Activated CD4-positive, alpha-beta T cell treated with anti-CD3 and anti-CD28 coated beads, Interleukin-2, amount 50 U/mL, for 16 hours (primary cell): ENCODE data around the gene DYSF.

Experiments used
- DNase-seq: peaks from one replicate; pipeline ENCODE4 v3.0.0-alpha.2; 2020

Gene DYSF

GRCh38 chr2:71606244-71606643 lies 152.9 kb downstream of the DYSF start:
- no peak for DNase-seq

GRCh38 chr2:71607151-71607889 lies 154.0 kb downstream of the DYSF start:
- no peak for DNase-seq

DNA sequence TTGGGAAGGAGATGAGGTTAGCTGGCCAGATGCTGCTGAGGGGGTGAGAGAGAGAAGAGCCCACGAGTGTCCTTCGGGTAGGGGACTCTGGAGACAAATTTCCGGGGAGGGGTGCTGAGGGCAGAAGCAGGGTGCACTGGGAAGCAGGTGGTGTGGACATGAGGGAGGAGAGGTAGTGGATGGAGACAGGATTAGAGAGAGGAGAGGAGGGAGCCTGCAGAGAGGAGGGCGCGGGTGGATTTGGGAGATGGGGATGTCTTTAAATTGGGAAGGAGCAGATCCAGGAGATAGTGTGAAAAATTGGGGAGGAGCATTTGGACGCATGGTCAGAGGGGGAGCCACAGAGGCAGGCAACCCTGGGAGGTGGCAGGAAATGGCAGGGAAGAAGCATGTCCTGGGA lies 154.7 kb downstream of the DYSF start:
- no peak for DNase-seq

- DNase-seq = no peak
Measured at GRCh38 chr2:71608441-71608840, 155.1 kb downstream of the DYSF start.

DNA sequence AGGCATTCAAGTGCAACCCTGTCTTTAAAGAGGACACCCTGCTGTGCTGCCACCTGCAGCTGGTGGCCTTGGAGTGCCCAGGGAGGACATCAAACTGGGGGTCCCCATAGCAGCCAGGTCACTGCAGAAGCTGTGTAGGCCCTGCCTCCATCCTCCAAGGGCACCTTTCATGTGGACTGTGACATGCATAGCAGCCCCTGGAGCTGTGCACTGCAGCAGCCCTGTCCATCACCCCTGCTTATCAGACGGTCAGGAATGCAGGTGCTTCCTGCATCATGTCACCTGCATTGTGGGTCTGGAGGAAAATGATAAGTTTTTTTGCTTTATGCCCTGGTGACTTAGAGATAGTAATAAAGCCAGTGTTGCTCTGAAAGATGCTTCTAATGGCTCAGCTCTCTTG lies 155.7 kb downstream of the DYSF start:
- DNase-seq = no peak

DNA sequence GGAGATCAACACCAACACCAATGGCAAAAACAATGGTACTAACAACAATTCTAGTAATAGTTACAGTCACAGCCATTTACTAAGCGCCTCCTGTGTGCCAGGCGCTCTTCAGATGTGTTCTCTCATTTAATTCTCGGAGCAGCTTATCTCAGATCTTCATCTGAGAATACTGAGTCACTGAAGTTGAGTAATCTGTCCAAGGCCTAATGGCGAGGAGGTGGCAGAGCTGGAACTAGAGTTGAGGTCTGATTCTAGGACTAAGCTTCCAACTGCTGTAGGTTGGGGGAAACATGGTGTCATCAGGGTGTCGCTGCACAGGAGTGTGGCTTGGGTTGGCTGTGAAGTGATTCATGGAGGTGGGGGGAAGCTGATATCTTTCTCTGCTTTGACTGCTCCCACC lies 156.1 kb downstream of the DYSF start:
- DNase-seq = no peak

GRCh38 chr2:71609958-71610357 lies 156.6 kb downstream of the DYSF start:
- no peak for DNase-seq

GRCh38 chr2:71610671-71611070 lies 157.3 kb downstream of the DYSF start:
- no peak for DNase-seq

GRCh38 chr2:71611247-71611646 lies 157.9 kb downstream of the DYSF start:
- no peak for DNase-seq

- no peak for DNase-seq
Measured at GRCh38 chr2:71611781-71612527, 158.6 kb downstream of the DYSF start.

DNA sequence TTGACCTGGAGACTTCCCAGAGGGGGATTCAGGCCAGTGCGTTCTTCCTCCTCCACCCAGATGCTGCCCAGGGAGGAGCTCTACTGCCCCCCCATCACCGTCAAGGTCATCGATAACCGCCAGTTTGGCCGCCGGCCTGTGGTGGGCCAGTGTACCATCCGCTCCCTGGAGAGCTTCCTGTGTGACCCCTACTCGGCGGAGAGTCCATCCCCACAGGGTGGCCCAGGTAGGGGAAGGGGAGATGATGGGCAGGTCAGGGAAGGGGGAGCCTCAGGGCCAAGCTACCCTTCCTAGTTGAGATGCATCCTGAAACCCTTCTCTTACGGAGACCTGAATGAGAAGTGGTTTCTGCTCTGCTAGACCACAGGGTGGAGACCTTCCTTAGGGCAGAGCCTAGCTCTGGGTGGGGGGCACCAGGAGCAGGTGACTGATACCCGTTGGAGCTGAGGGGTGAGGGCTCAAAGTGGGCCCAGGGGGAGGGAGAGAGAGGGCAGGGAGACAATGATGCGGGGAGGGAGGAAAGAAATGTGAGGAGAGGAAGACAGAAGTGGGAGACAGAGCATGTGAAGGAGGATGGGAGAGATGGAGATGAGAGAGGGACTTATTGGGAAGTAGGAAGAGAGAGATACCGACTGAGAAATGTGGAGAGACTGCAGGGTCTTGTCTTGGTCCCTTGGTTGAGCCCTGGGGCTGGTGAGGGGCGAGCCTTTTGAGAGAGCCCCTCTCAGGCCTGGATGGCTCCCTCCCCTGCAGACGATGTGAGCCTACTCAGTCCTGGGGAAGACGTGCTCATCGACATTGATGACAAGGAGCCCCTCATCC lies 159.4 kb downstream of the DYSF start:
- no peak for DNase-seq

DNA sequence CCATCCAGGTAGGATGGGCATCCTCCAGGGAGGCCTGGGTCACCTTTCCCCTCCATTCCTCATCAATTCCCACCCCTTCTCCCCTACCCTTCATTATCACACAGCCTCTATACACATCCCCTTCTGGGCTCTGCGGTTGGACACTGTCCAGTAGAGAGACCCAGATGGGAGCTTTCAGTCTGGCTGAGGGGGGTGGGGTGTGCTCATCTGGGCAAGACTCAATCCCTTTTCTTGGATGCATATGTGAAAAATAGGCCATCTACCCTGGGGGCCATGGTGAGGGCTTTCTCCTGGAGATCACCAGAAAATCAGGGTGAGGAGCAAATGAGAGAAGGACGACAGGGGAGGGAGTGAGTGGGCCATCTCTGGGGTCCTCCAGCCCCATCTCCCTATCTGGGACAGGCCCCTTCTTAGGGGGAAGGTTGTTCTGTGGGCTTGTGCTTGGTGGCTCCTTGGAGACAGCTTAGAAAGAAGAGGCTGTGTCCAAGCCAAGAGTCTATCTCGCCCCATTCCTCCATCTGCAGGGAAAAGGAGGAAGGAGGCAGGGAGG lies 160.1 kb downstream of the DYSF start:
- DNase-seq = no peak

GRCh38 chr2:71613953-71614925 lies 160.9 kb downstream of the DYSF start:
- DNase-seq = no peak

- DNase-seq = no peak
Measured at GRCh38 chr2:71614976-71615766, 161.8 kb downstream of the DYSF start.

DNA sequence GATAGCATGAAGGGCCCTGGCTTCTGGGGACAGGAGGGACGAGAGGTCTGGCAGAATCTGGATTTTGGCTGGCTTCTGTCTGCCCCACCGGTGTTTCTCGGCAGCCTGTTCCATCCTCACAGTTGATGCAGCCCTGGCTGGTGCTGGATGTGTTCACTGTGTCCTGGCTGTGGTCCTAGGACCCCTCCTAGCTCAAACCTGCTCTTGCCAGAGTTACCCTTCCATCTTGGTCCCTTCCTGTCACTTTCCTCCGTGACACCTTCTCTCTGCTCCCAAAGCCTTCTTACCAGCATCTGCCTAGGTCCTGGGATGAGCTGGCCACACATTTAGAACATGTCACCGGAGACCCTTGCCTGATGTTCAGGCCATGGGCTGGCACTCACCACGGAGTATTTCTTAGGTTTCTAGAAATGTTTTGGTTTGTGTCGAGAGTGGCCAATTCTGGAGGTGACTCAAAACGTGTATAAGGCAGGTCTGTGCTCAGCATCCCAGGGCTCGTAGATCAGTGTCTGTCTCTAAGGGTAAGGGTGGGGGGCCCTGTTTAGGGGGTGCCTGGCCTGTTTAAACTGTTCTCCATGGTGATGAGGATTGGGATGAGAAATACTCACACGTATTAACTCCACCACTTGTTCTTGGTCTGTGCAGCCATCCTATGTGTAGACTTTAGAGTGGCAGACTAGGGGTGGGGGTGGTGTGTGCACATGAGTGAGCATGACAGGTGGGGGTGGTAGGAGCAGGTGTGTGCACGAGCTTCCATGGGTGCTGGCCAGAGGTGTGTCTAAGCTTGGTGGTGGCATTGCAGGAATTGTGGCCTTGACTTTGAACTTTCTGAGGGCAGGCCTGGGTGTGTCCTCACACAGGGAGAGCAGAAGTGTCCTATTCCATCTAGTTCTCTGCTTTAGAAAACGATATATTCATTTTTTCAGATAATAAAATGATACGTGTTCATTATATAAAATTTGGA lies 162.7 kb downstream of the DYSF start:
- DNase-seq = no peak

- DNase-seq = no peak
Measured at GRCh38 chr2:71617266-71617665, 163.9 kb downstream of the DYSF start.

- DNase-seq = no peak
Measured at GRCh38 chr2:71618327-71619113, 165.2 kb downstream of the DYSF start.

DNA sequence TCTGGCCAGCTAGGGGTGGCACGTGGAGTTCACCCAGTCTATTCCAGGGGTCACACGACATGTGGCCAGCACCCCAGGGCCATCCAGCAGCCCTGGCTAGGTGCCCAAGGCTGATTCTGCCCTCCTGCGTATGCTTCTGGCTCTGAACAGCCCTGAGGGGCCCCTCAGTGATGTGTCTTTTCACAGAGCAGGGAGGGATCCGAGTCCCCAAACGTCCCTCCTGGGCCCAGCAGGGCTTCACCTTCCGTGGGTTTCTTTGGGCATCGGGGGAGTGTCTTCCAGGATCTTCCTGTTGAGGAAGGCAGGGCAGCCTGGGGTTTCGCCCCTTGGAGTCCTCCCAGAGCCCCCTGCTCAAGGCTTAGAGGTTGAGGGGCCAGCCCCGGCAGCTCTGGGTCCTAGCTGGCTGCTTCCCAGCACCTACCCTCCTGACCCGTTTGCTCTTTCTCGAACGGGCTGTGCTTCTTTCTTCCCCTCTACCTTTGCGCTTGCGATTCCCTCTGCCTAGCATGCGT lies 165.9 kb downstream of the DYSF start:
- DNase-seq = no peak

DNA sequence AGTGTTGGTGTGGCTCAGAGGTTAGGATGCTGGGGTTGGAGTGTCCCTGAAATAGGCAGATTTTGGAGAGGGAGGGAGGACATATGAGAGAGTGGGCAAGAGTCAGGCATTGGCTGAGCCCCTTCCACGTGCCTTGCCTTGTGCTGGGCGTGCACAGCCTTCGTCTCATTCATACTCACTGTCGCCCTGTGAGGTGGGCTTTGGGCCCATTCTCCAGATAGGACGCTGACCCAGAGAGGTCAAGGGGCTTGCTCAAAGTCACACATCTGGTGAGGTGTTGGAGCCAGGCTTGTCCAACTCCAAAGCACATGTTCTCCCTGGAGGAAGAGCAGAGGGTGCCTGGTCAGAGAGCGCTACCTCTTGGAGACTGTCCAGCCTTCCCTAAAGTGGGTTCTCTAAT lies 166.8 kb downstream of the DYSF start:
- no peak for DNase-seq
